PC-9 (cell line): ENCODE data around the gene MED29. TPM values are rescaled to one million over a fixed set of nuclear protein-coding genes. Genes with fewer than 3 reads are reported as not detected.
A peak's percentile ranks its signal among the peaks of the same experiment; 100 is the strongest.

Experiments used
- BruUV-seq: library from RNA; stranded (reverse); fragments of 400-500 nt; replicated peaks from 2 replicates; lab custom pipeline; 2021; lab: Mats Ljungman, UMichigan
- CTCF ChIA-PET: fragments of 300-600 bp; sonication (Branson Sonifier 250); formaldehyde crosslinking; loops from one replicate; lab custom pipeline; 2022; ENCODE audit warnings: antibody characterized with exemption; lab: Charles Lee
- POLR2A ChIA-PET: fragments of 300-600 bp; sonication (Branson Sonifier 250); formaldehyde crosslinking; loops from one replicate; lab custom pipeline; 2022; ENCODE audit warnings: antibody characterized with exemption; ENCODE audit not compliant: unreplicated experiment; lab: Charles Lee
- DNase-seq, 2 experiments: peaks; one replicate each; pipeline versions ENCODE4 v3.0.0 to v3.0.0-alpha.2; 2015 to 2022; ENCODE audit warnings: mixed read lengths in 1 of 2
- H2AFZ ChIP-seq: fragments of 200-600 bp; sonication (generic); 2 replicates; pipeline ENCODE4 v1.8.1; 2017; ENCODE audit warnings: antibody characterized with exemption
- H3F3A ChIP-seq: fragments of 200-600 bp; sonication (generic); 2 replicates; pipeline ENCODE4 v1.8.1; 2017; ENCODE audit warnings: antibody characterized with exemption, mild to moderate bottlenecking, low read depth; ENCODE audit not compliant: insufficient read depth
- H3K27ac ChIP-seq: fragments of 200-600 bp; sonication (generic); 2 replicates; pipeline ENCODE4 v1.6.1; 2016; ENCODE audit warnings: mixed run types
- H3K27me3 ChIP-seq: fragments of 200-600 bp; sonication (generic); 2 replicates; pipeline ENCODE4 v1.6.1; 2016; ENCODE audit warnings: low read depth, mixed run types; ENCODE audit not compliant: insufficient read depth
- H3K36me3 ChIP-seq: fragments of 200-600 bp; sonication (generic); 2 replicates; pipeline ENCODE4 v1.6.1; 2016; ENCODE audit warnings: low read depth, mixed run types
- H3K4me1 ChIP-seq: fragments of 200-600 bp; sonication (generic); replicated peaks from 2 replicates; pipeline ENCODE4 v1.6.1; 2016; ENCODE audit warnings: mixed run types; ENCODE audit not compliant: insufficient read depth
- H3K4me2 ChIP-seq: fragments of 200-600 bp; sonication (generic); 2 replicates; pipeline ENCODE4 v1.6.1; 2017; ENCODE audit warnings: mixed run types
- H3K4me3 ChIP-seq: fragments of 200-600 bp; sonication (generic); 2 replicates; pipeline ENCODE4 v1.6.1; 2016; ENCODE audit warnings: mixed run types
- H3K79me2 ChIP-seq: fragments of 200-600 bp; sonication (generic); 2 replicates; pipeline ENCODE4 v1.6.1; 2017; ENCODE audit warnings: low read depth, mixed run types
- H3K9me2 ChIP-seq: fragments of 200-600 bp; sonication (generic); 2 replicates; pipeline ENCODE4 v1.8.1; 2017; ENCODE audit warnings: mild to moderate bottlenecking; ENCODE audit not compliant: insufficient read depth
- H3K9me3 ChIP-seq: fragments of 200-600 bp; sonication (generic); 2 replicates; pipeline ENCODE4 v1.8.1; 2016; ENCODE audit warnings: low read depth; ENCODE audit not compliant: insufficient read depth
- H4K20me1 ChIP-seq: fragments of 200-600 bp; sonication (generic); 2 replicates; pipeline ENCODE4 v1.8.1; 2017; ENCODE audit not compliant: insufficient read depth
- EZH2 ChIP-seq: fragments of 200-600 bp; sonication (generic); IDR thresholded peaks from 2 replicates; pipeline ENCODE4 v1.8.0; 2017; ENCODE audit warnings: antibody characterized with exemption, low read depth
- intact Hi-C: fragments of 100-400 bp; cut with micrococcal nuclease; formaldehyde crosslinking; loops from one replicate; pipeline ENCODE4 v1.10.0; 2022; ENCODE audit not compliant: unreplicated experiment
- total RNA-seq: library from RNA; stranded (reverse); gene quantifications from 2 replicates; pipeline ENCODE4 v1.2.3, GENCODE V29; 2021
- TF ChIP-seq, protein P1 (sequence below): fragments of 200-600 bp; sonication (generic); conservative IDR thresholded peaks from 2 replicates; pipeline ENCODE4 v1.6.1; 2017; ENCODE audit warnings: mixed run types, antibody characterized with exemption, mild to moderate bottlenecking, moderate library complexity

Gene MED29
- total RNA-seq, 1 experiment from 2014 or later = 30.9 TPM

- H3K4me2 ChIP-seq = no peak overlapping the region
- peaks cover 39% of the 10 kb centered on the region for H3K4me1 ChIP-seq
- intact Hi-C loops = no loop called here
Measured at GRCh38 chr19:39399668-39400050, 8.5 kb downstream of the MED29 start.

GRCh38 chr19:39400061-39400460 is 8.9 kb downstream of the MED29 start:
- no peak for TF ChIP-seq EZH2
- TF ChIP-seq, protein P1, sequence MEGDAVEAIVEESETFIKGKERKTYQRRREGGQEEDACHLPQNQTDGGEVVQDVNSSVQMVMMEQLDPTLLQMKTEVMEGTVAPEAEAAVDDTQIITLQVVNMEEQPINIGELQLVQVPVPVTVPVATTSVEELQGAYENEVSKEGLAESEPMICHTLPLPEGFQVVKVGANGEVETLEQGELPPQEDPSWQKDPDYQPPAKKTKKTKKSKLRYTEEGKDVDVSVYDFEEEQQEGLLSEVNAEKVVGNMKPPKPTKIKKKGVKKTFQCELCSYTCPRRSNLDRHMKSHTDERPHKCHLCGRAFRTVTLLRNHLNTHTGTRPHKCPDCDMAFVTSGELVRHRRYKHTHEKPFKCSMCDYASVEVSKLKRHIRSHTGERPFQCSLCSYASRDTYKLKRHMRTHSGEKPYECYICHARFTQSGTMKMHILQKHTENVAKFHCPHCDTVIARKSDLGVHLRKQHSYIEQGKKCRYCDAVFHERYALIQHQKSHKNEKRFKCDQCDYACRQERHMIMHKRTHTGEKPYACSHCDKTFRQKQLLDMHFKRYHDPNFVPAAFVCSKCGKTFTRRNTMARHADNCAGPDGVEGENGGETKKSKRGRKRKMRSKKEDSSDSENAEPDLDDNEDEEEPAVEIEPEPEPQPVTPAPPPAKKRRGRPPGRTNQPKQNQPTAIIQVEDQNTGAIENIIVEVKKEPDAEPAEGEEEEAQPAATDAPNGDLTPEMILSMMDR = no peak
- peaks cover 71% of the 10 kb centered on the region for H3F3A ChIP-seq
- intact Hi-C loops = no loop called here
- POLR2A ChIA-PET = no interaction called here
- H4K20me1 ChIP-seq = no peaks in the 10 kb centered on the region
- no peaks in the 10 kb centered on the region for H3K36me3 ChIP-seq
- CTCF ChIA-PET = interaction anchor here (0.5 kb wide), 1 partner anchor 36 kb away, joined by 3 read pairs; the partner anchor contains the start of gene RPS16
- H3K4me3 ChIP-seq = no peak overlapping the region
- H2AFZ ChIP-seq = no peak overlapping the region
- H3K27ac ChIP-seq = no peak overlapping the region
- H3K9me3 ChIP-seq = no peaks in the 10 kb centered on the region
- no TSS peak for BruUV-seq
- no peak overlapping the region for H3K4me2 ChIP-seq
- H3K79me2 ChIP-seq = no peaks in the 10 kb centered on the region
- peak in 1 of 2 experiments; percentile 32 for DNase-seq
- H3K9me2 ChIP-seq = no peaks in the 10 kb centered on the region
- H3K4me1 ChIP-seq = peaks cover 43% of the 10 kb centered on the region
- no peaks in the 10 kb centered on the region for H3K27me3 ChIP-seq

More at GRCh38 chr19:39399668-39400050, 8.5 kb downstream of the MED29 start:
- H3K79me2 ChIP-seq = no peaks in the 10 kb centered on the region
- DNase-seq = no peak
- H4K20me1 ChIP-seq = no peaks in the 10 kb centered on the region
- no peak for TF ChIP-seq EZH2
- TF ChIP-seq, protein P1 = no peak
- ChIA-PET POLR2A (no interaction called here), CTCF (interaction anchor here (0.5 kb wide), 1 partner anchor 36 kb away, joined by 3 read pairs; the partner anchor contains the start of gene RPS16)
- no peaks in the 10 kb centered on the region for H3K27me3 ChIP-seq
- no peaks in the 10 kb centered on the region for H3K9me2 ChIP-seq
- no peaks in the 10 kb centered on the region for H3K9me3 ChIP-seq
- H3K4me3 ChIP-seq = no peak overlapping the region
- no peaks in the 10 kb centered on the region for H3K36me3 ChIP-seq
- peaks cover 67% of the 10 kb centered on the region for H3F3A ChIP-seq
- H3K27ac ChIP-seq = no peak overlapping the region; the same call in 1 of the 2 replicates
- H2AFZ ChIP-seq = no peak overlapping the region
- no TSS peak for BruUV-seq

DNA sequence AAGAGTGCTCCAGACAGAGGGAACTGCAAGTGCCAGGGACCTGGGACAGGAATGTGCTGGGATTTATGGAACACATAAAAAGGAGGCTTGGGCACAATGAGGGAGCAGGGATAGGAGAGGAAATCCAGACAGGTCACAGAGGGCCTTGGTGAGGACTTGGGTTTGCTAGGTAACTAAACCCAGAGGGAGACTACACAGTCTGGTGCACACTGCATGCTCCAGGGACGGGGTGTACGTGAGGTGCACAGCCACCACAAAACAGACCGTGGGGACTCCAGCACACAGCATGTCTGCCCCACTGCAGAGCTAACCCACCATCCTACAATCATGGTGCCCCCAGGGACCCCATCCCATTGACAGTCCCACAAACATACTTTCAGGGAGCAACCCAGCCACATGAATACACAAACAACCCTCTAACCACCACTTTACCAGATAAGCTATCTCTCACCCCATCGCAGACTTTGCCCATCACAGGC is 9.9 kb downstream of the MED29 start:
- H3K4me2 ChIP-seq = no peak overlapping the region
- peaks cover 80% of the 10 kb centered on the region for H3F3A ChIP-seq
- H3K27me3 ChIP-seq = no peaks in the 10 kb centered on the region
- H3K36me3 ChIP-seq = no peaks in the 10 kb centered on the region
- peak in 1 of 2 experiments; percentile 30 for DNase-seq
- no peak for TF ChIP-seq EZH2
- TF ChIP-seq, protein P1 = no peak
- BruUV-seq = no TSS peak
- no peak overlapping the region for H3K4me3 ChIP-seq
- peaks cover 53% of the 10 kb centered on the region for H3K4me1 ChIP-seq
- H2AFZ ChIP-seq = no peak overlapping the region
- ChIA-PET CTCF (interaction anchor here (1.9 kb wide), 1 partner anchor 10 kb away, joined by 4 read pairs; no protein-coding TSS in a partner anchor), POLR2A (interaction anchor here (0.6 to 1.0 kb wide), 3 partner anchors 8 to 12 kb away, joined by 3 to 18 read pairs (median 4); no protein-coding TSS in a partner anchor)
- intact Hi-C loops = no loop called here
- H3K9me2 ChIP-seq = no peaks in the 10 kb centered on the region
- H3K27ac ChIP-seq = no peak overlapping the region; the same call in 1 of the 2 replicates
- no peaks in the 10 kb centered on the region for H3K9me3 ChIP-seq
- H4K20me1 ChIP-seq = no peaks in the 10 kb centered on the region
- H3K79me2 ChIP-seq = no peaks in the 10 kb centered on the region
